DOHH2 (cell line): ENCODE measurements around the gene PITRM1.

ENCODE experiments used
- H3F3A ChIP-seq: fragments of 200-600 bp; sonication (generic), shearing (Covaris generic); 2 replicates; pipeline ENCODE4 v1.6.0; 2016; ENCODE audit warnings: antibody characterized with exemption, mild to moderate bottlenecking; ENCODE audit not compliant: control insufficient read depth, insufficient read depth
- H3K27ac ChIP-seq: fragments of 200-600 bp; sonication (generic); 2 replicates; pipeline ENCODE4 v1.5.1; 2014; ENCODE audit warnings: low read depth, mild to moderate bottlenecking, low read length, moderate library complexity
- H3K27me3 ChIP-seq: fragments of 200-600 bp; sonication (generic); 2 replicates; pipeline ENCODE4 v1.6.1; 2014; ENCODE audit warnings: mild to moderate bottlenecking, low read length, mixed read lengths; ENCODE audit not compliant: control insufficient read depth
- H3K36me3 ChIP-seq: fragments of 200-600 bp; sonication (generic); 2 replicates; pipeline ENCODE4 v1.6.1; 2014; ENCODE audit warnings: mild to moderate bottlenecking, low read length, moderate library complexity, mixed read lengths; ENCODE audit not compliant: control insufficient read depth
- H3K4me1 ChIP-seq: fragments of 200-600 bp; sonication (generic); 2 replicates; pipeline ENCODE4 v1.6.1; 2014; ENCODE audit warnings: mild to moderate bottlenecking, low read length, mixed read lengths; ENCODE audit not compliant: control insufficient read depth
- H3K4me2 ChIP-seq: fragments of 200-600 bp; sonication (generic); 2 replicates; pipeline ENCODE4 v1.6.0; 2014; ENCODE audit warnings: mild to moderate bottlenecking, low read length, moderate library complexity
- H3K4me3 ChIP-seq: fragments of 200-600 bp; sonication (generic); 2 replicates; pipeline ENCODE4 v1.5.1; 2014; ENCODE audit warnings: mild to moderate bottlenecking, low read length, mixed read lengths
- H3K79me2 ChIP-seq: fragments of 200-600 bp; sonication (generic); 2 replicates; pipeline ENCODE4 v1.6.1; 2014; ENCODE audit warnings: mild to moderate bottlenecking, low read length, mixed read lengths; ENCODE audit not compliant: control insufficient read depth
- H3K9me2 ChIP-seq: fragments of 200-600 bp; sonication (generic); replicated peaks from 2 replicates; pipeline ENCODE4 v1.6.1; 2014; ENCODE audit warnings: mild to moderate bottlenecking, low read length, mixed read lengths; ENCODE audit not compliant: control insufficient read depth
- H3K9me3 ChIP-seq: fragments of 200-600 bp; sonication (generic); 2 replicates; pipeline ENCODE4 v1.6.1; 2014; ENCODE audit warnings: antibody characterized with exemption, low read length, mixed read lengths; ENCODE audit not compliant: control insufficient read depth, insufficient read depth
- H4K20me1 ChIP-seq: fragments of 200-600 bp; sonication (generic); 2 replicates; pipeline ENCODE4 v1.6.0; 2014; ENCODE audit warnings: low read depth, mild to moderate bottlenecking, antibody characterized with exemption, low read length, moderate library complexity; ENCODE audit not compliant: control insufficient read depth, insufficient read depth
- EZH2phosphoT487 ChIP-seq: fragments of 200-600 bp; sonication (generic); IDR thresholded peaks from 2 replicates; pipeline ENCODE4 v1.6.1; 2017; ENCODE audit warnings: borderline replicate concordance, mild to moderate bottlenecking, antibody characterized with exemption, low read length, moderate library complexity, mixed read lengths
- TF ChIP-seq, protein P1 (sequence below): fragments of 200-600 bp; sonication (generic); IDR thresholded peaks from one replicate; pipeline ENCODE4 v1.5.1; 2014; ENCODE audit warnings: antibody characterized with exemption, mild to moderate bottlenecking, low read depth, low read length; ENCODE audit not compliant: poor library complexity, severe bottlenecking

The PITRM1 gene

GRCh38 chr10:3115685-3116084 is 56.9 kb downstream of the PITRM1 start:
- Histone ChIP-seq H4K20me1 (no peaks in the 10 kb centered on the region), H3K9me2 (no peaks in the 10 kb centered on the region), H3F3A (no peaks in the 10 kb centered on the region), H3K27ac (no peak overlapping the region), H3K4me2 (no peak overlapping the region), H3K79me2 (no peaks in the 10 kb centered on the region), H3K36me3 (peaks cover 87% of the 10 kb centered on the region), H3K27me3 (no peaks in the 10 kb centered on the region), H3K4me3 (no peak overlapping the region), H3K4me1 (no peaks in the 10 kb centered on the region), H3K9me3 (no peaks in the 10 kb centered on the region)
- TF ChIP-seq, protein P1, sequence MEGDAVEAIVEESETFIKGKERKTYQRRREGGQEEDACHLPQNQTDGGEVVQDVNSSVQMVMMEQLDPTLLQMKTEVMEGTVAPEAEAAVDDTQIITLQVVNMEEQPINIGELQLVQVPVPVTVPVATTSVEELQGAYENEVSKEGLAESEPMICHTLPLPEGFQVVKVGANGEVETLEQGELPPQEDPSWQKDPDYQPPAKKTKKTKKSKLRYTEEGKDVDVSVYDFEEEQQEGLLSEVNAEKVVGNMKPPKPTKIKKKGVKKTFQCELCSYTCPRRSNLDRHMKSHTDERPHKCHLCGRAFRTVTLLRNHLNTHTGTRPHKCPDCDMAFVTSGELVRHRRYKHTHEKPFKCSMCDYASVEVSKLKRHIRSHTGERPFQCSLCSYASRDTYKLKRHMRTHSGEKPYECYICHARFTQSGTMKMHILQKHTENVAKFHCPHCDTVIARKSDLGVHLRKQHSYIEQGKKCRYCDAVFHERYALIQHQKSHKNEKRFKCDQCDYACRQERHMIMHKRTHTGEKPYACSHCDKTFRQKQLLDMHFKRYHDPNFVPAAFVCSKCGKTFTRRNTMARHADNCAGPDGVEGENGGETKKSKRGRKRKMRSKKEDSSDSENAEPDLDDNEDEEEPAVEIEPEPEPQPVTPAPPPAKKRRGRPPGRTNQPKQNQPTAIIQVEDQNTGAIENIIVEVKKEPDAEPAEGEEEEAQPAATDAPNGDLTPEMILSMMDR, result no peak
- TF ChIP-seq EZH2phosphoT487, result no peak

DNA sequence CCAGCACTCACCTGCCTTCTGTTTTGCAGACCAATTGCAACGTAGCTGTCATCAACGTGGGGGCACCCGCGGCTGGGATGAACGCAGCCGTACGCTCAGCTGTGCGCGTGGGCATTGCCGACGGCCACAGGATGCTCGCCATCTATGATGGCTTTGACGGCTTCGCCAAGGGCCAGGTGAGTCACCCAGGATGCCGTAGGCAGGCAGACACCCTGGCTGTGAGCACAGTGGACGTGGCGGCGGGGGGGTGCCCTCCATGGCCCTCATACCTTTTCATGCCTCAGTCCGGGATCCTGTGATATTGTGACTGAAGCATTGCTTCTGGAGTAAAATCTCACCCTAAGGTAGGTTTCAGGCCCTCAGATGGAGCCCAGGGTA is 59.2 kb downstream of the PITRM1 start:
- Histone ChIP-seq H3K4me3 (no peak overlapping the region), H4K20me1 (no peaks in the 10 kb centered on the region), H3K9me3 (no peaks in the 10 kb centered on the region), H3K27me3 (no peaks in the 10 kb centered on the region), H3K4me1 (no peaks in the 10 kb centered on the region), H3K79me2 (no peaks in the 10 kb centered on the region; the same call in 1 of the 2 replicates), H3K27ac (no peak overlapping the region), H3K4me2 (no peak overlapping the region), H3K9me2 (no peaks in the 10 kb centered on the region), H3K36me3 (peaks cover 89% of the 10 kb centered on the region), H3F3A (no peaks in the 10 kb centered on the region)
- TF ChIP-seq, protein P1, result no peak

GRCh38 chr10:3111621-3112163 is 60.9 kb downstream of the PITRM1 start:
- Histone ChIP-seq H3K9me3 (no peaks in the 10 kb centered on the region), H3K4me3 (no peak overlapping the region), H3K4me2 (no peak overlapping the region), H3F3A (no peaks in the 10 kb centered on the region), H3K79me2 (no peaks in the 10 kb centered on the region; the same call in 1 of the 2 replicates), H3K27ac (no peak overlapping the region), H3K9me2 (no peaks in the 10 kb centered on the region), H3K4me1 (no peaks in the 10 kb centered on the region), H3K36me3 (peaks cover 91% of the 10 kb centered on the region), H4K20me1 (no peaks in the 10 kb centered on the region), H3K27me3 (no peaks in the 10 kb centered on the region)
- TF ChIP-seq EZH2phosphoT487, result no peak
- TF ChIP-seq, protein P1, result no peak
